ENCODE measurements around the gene SNX8.

The SNX8 gene

DNA sequence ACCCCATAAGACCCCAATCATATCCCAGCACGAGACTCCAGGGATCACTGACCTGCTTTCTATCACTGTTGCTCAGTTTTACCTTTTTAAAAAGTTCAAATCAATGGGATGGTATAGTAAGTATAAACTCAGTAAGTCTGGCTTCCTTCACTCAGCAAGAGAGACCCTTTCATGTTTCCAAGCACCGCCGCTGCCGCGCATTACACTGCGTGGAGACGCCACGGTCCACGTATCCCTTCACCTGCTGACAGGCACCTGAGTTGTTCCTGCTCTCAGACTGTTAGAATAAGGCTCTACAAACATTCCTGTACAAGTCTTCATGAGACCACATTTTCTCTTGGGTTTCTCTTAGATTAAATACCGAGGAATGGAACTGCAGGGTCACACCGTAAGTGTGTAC, 109.8 kb downstream of the SNX8 start:
- no peak for DNase-seq (ENCODE audit: low read depth in 2 of 2)

DNA sequence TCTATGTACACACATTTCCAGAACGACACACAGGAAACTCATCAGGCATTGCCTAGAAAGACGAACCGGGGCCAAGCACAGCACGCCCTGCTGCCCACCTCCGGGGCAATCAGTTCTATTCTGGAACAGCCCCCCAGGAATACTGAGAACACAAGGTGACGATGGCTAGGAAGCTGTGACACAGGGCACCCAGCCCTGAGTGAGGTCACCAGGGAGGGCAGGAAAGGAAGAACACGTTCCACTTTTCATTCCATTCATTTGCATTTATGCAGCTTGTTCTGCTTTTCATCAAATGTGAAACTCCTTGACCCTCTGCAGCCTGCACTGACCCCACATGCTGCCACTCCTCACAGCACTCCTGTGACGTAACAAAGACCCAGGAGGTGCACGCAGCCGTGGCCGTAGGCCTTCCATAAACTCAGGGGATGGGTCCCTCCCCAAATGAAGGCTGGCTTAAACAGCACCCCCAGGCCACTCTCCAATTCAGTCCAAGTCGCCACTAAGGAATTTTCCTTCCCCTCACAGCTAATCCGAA, 110.4 kb downstream of the SNX8 start:
- no peak for DNase-seq (ENCODE audit: low read depth in 2 of 2)

GRCh38 chr7:2202901-2203765, 111.1 kb downstream of the SNX8 start:
- no peak for DNase-seq (ENCODE audit: low read depth in 2 of 2)

- DNase-seq (ENCODE audit: low read depth in 2 of 2): no peak
Measured at GRCh38 chr7:2202361-2202761, 111.9 kb downstream of the SNX8 start.

All from stimulated activated CD8-positive, alpha-beta memory T cell treated with anti-CD3 and anti-CD28 coated beads, Interleukin-2, amount 100 ng/mL, for 1 hour (primary cell).